HG03439 (cell line): ENCODE measurements around the gene TMEM140.

Source experiments
- ATAC-seq: cut with Tn5 transposase; IDR thresholded peaks from one replicate; pipeline ENCODE4 v1.9.1; 2021; ENCODE audit warnings: mild to moderate bottlenecking, moderate library complexity; ENCODE audit not compliant: unreplicated experiment

TMEM140 gene

DNA sequence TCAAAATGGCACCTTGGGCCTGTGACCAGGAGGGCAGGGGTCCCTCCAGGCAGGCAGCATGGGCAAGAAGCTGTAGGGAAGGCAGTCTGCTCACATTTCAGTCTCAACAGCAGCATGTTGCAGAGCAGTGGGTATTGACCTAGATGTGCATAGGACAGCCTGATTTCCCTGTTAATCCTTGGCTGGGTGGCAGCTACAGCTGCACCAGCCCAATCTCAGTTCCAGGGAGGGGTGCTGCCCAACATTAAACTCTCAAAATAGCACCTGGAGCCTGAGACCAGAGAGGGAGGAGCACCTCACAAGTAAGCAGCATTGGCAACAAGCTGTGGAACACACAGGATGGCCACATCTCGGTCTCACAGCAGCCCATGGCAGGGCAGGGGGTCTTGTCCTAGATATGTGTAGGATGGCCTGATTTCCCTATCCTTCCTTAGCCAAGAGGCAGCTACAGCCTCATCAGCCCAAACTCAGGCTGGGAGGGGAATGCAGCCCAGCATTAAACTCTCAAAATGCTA, 10.3 kb downstream of the TMEM140 start:
- no peak for ATAC-seq

- ATAC-seq = no peak
These were observed 11.0 kb downstream of the TMEM140 start for GRCh38 chr7:135158874-135159273.

DNA sequence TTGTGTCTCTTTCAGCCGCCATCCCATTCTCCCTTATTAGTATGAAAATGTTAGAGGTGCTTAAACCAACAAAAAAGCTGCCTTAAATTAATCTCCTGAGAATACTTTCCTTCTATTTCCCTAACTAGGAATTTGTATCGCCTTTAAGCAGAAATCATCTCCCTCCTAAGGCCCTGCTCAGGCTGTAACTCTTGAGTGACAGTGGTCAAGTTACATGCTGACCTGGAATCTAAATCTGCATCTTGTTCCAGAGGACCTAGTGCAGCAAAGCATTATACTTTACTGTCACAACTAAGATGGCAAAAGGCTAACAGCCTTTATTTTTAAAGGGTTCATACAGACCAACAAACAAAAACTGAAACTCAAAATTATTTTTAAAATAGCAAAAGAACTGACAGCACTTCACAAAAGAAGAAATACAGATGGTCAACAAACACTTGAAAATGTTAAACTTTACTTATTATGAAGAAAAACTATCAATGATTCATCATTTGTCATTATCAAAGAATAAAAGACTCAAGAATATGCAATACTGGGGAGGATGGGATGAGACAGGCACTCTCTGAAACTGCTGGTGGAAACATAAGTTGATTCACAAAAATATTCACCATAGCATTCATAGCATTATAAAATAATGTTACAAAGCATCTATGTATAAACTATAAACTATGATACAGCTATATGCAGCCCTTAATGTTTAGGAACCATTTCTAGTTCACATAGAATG, 11.7 kb downstream of the TMEM140 start:
- ATAC-seq = no peak

DNA sequence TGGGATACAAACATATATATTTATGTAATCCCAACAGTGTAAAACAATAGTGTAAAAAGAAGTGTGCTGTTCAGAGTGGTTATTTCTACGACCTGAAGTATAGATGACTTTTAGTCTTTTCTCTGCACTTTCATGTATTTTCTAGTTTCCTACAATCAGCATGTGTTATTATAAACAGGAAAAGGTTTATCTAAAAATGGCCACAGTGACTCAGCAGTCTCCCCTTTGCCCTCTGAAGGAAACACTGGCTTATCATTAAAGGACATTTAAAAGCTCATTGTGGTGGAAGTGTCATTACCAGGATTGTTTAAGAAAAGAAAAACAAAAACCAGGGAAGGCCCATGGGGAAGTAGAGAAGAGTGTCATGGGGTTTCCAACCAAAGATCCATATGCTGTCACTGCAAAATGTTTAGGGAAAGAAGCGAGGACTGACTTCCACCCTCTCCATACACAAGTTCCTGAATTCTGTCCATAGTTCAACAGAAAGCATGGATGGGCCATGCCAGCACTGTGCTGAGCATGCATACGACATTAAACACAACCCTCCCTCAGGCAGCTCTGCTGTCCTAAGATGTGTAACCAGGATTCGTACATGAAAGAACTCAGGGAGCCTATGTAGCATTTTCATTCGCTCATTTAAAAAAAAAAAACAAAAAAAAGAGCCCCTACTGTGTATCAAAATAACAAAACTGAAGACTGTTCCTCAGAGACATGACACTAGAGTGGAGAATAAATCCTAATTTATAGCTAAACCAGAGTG, 12.4 kb downstream of the TMEM140 start:
- ATAC-seq = no peak

GRCh38 chr7:135160858-135161653, 13.2 kb downstream of the TMEM140 start:
- ATAC-seq = no peak

GRCh38 chr7:135161669-135162068, 13.8 kb downstream of the TMEM140 start:
- no peak for ATAC-seq

- no peak for ATAC-seq
These were observed 14.6 kb downstream of the TMEM140 start for GRCh38 chr7:135162382-135163001.

GRCh38 chr7:135164357-135165061, 16.6 kb downstream of the TMEM140 start:
- ATAC-seq = no peak

- no peak for ATAC-seq
These were observed 18.0 kb downstream of the TMEM140 start for GRCh38 chr7:135165862-135166261.

DNA sequence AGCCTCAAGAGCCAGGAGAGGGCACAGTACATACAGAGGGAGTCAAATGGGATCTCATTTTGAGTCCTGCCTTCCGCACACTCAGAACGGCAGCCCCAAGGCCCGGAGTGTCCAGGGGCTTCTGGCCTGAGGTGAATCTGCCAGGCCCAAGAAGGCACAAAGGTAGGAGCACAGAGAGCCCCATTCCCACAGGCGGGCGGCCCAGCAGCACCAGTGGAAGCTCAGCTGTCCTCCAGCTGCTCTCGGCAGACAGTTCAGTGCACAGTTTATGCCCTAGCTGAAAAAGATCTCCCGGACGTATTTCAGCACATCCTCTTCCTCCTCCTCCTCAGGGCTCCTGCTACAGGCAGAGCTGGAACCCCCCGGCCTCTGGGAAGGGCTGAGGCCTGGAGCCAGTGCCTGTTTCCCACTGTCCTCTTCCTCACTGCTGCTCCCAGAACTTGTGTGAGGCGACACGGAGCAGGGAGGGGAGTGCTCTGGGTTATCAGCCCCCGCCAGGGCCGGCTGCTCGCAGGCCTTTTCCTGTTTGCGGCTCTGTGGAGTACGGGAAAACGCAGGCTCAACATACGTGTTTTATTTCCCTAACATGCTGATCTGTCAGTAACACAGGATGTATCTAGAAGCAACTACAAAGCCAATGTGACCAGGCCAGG, 18.6 kb downstream of the TMEM140 start:
- ATAC-seq = no peak

DNA sequence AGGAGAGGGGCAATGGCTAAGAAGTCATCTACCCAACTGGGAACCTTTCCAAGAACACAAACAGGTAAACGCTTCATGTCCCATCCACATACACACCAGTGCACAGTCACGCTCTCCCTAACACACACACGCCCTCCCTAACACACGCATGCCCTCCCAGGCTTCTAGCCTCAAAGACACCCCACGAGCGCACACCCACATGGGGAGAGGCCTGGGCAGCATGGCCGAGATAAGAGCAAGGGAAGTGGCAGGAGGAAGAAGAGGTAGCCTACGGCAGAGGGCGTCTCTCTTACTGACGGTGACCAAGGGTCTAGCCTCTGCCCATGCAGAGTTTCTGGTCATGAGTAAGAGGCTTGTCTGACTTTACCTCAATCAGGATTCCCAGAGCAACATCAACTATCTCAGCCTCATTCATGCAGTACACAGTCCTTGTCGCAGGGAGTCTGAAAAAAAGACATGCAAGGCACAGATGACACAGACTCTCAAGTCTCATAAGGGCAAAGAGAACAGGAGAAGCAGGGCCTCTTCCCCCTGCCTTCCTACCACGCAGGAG, 19.6 kb downstream of the TMEM140 start:
- ATAC-seq = no peak

GRCh38 chr7:135168001-135168400, 20.1 kb downstream of the TMEM140 start:
- no peak for ATAC-seq

DNA sequence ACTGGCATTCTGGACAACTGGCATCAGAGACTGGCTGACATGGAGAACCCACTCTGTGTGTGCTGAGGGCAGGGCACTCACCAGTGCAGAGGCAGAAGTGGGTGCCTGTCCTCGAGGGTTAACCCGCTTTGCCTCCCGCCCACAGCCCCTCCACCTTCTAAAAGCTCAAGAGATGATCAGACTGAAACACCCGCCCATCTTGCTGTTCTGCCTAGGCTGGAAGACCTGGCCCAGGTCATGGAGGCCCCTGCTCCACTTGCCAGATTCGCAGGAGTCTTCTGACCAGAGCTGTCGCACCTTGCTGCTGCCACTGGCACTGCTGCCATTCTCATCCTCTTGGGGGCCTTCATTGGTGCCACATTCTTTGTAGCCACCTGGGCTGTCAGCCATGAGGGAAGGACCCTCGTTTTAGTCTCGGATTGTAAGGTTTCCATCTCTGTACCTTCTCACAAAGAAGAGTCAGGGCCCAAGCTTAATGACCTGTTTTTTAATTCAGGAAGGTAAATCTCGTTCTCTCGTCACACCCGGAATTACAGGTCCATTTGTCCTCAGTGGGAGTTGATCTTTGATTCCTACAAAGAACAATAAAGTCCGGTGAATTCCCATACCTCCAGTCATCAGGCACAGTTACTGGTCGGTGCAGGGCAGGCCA, 20.7 kb downstream of the TMEM140 start:
- no peak for ATAC-seq

DNA sequence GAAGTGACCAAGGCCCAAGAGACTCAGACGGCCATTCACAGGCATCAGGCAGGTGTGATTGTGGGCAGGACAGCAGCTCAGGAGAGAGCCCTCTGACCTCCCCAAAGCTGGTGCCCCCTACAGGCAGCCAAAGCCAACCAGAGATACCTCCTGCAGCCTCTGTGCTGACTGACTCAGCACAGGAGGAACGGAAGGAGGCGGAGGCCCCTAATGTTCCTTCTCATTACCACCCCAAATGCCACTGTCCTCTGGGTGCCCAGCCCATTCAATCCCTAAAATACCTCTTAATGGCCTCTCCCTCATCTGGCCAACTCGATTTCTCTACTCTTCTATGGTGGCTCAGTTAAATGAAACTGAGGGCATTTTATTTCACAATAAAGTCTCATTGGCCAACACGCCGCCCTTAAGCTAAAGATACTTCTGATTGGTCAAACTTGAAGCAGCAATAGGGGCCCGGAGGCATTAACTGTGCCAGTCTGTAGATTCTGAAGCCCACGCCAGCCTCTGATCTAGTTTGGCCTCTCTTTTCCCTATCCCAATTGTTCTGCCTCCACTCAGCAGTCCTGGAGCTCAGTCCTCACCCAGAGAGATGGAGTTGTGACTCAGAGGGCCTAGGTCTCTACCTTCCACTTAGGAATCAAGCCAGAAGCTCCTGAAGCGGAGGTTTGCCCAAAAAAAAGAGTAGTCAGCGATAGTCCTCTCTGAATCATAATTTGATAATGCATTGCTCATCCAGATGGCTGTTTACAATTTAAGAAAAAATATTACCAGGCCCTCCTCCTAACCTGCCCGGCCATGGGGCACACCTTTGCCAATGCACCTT, 21.5 kb downstream of the TMEM140 start:
- peak; percentile 33 for ATAC-seq

GRCh38 chr7:135169964-135170273, 22.0 kb downstream of the TMEM140 start:
- ATAC-seq = no peak

GRCh38 chr7:135170274-135170997, 22.6 kb downstream of the TMEM140 start, which contains the start of gene CYREN:
Gene CYREN, minus strand, starts transcription at chr7:135170707. Its CDS starts 1,785 bp downstream, at chr7:135168922.
- peak; percentile 64 for ATAC-seq

GRCh38 chr7:135170998-135171481, 23.2 kb downstream of the TMEM140 start:
- peak; percentile 36 for ATAC-seq
